Measurements from ENCODE around the gene POLR3G. TPM values are rescaled to one million over a fixed set of nuclear protein-coding genes. Genes with fewer than 3 reads are reported as not detected.

Gene POLR3G
- total RNA-seq, 2 experiments from 2014 or later: 9.9 to 12.9 TPM

DNA sequence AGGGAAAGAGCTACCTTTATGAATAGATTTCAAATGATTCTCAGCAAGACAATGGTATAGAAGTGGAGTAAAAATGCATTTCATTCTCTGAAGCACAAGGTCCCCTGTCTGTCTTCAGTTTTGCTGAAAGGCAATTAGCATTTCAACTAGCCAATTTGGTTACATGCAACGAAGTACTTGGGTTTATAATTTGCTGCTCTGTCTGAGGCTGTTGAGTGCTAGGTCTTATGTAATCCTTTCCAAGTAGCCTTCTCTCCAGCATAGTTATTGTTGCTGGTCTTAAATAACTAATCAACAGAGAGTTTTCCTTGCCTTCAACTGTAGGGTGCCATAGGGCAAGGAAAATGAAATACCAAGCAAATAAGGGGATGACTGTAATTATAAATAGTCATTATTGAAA is 88.4 kb downstream of the POLR3G start:
- intact Hi-C loops (cut with micrococcal nuclease; ENCODE audit: unreplicated experiment): no loop called here
- Histone ChIP-seq H3K79me2 (ENCODE audit: insufficient read depth, low read depth, low read length) (no peaks in the 10 kb centered on the region), H3K9me2 (ENCODE audit: insufficient read depth, low read length) (no peaks in the 10 kb centered on the region), H3K27ac (ENCODE audit: low read depth, low read length, poor library complexity, severe bottlenecking) (no peak overlapping the region), H4K20me1 (ENCODE audit: insufficient read depth, low read length) (no peaks in the 10 kb centered on the region), H3K9me3 (ENCODE audit: low read length) (no peaks in the 10 kb centered on the region), H2AFZ (ENCODE audit: low read length) (no peak overlapping the region), H3K4me2 (ENCODE audit: low read length) (no peak overlapping the region), H3K36me3 (ENCODE audit: insufficient read depth, low read length) (no peaks in the 10 kb centered on the region), H3K4me3 (ENCODE audit: low read depth, low read length, poor library complexity, severe bottlenecking) (no peak overlapping the region), H3K4me1 (ENCODE audit: insufficient read depth, low read length, poor library complexity, severe bottlenecking) (no peaks in the 10 kb centered on the region)
- no peak for TF ChIP-seq EZH2phosphoT487 (IDR thresholded peaks at IDR 0.05; ENCODE audit: borderline replicate concordance, low read depth, low read length)
- TF ChIP-seq, protein P1, sequence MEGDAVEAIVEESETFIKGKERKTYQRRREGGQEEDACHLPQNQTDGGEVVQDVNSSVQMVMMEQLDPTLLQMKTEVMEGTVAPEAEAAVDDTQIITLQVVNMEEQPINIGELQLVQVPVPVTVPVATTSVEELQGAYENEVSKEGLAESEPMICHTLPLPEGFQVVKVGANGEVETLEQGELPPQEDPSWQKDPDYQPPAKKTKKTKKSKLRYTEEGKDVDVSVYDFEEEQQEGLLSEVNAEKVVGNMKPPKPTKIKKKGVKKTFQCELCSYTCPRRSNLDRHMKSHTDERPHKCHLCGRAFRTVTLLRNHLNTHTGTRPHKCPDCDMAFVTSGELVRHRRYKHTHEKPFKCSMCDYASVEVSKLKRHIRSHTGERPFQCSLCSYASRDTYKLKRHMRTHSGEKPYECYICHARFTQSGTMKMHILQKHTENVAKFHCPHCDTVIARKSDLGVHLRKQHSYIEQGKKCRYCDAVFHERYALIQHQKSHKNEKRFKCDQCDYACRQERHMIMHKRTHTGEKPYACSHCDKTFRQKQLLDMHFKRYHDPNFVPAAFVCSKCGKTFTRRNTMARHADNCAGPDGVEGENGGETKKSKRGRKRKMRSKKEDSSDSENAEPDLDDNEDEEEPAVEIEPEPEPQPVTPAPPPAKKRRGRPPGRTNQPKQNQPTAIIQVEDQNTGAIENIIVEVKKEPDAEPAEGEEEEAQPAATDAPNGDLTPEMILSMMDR (conservative IDR thresholded peaks at IDR 0.05; ENCODE audit: low read length): no peak
- DNase-seq (ENCODE audit: low spot score): no peak
- ChIA-PET CTCF (ENCODE audit: unreplicated experiment) (no interaction called here), POLR2A (no interaction called here)
- BruUV-seq (replicated peaks): no TSS peak

Other genes with a start within 250 kb of the POLR3G start
- gene CETN3, start 65.1 kb upstream of the POLR3G start, total RNA-seq (2014; rRNA removed; shearing (Covaris generic)): 34.6 and 43.2 TPM in 2 replicates
- gene CETN3, start 65.1 kb upstream of the POLR3G start, total RNA-seq (2022): 53.2 and 57.4 TPM in 2 replicates
- gene MBLAC2, start 93 bp upstream of the POLR3G start, total RNA-seq (2014; rRNA removed; shearing (Covaris generic)): 9.1 and 9.4 TPM in 2 replicates
- gene MBLAC2, start 93 bp upstream of the POLR3G start, total RNA-seq (2022): 16.3 and 17.3 TPM in 2 replicates
- 5.7 and 9.5 TPM in 2 replicates for gene LYSMD3, start 54.7 kb downstream of the POLR3G start, total RNA-seq (2014; rRNA removed; shearing (Covaris generic))
- 14.3 and 14.8 TPM in 2 replicates for gene LYSMD3, start 54.7 kb downstream of the POLR3G start, total RNA-seq (2022)
- gene ADGRV1, start 83.9 kb downstream of the POLR3G start, total RNA-seq (2014; rRNA removed; shearing (Covaris generic)): 0.05 TPM in 1 of 2 replicates, not detected in the other
- not detected in 2 replicates for gene ADGRV1, start 83.9 kb downstream of the POLR3G start, total RNA-seq (2022)